ENCODE results near the gene R3HDM1.

- TF ChIP-seq CTCF (conservative IDR thresholded peaks at IDR 0.05 in 1 of 2, IDR thresholded peaks at IDR 0.05 in 1 of 2; ENCODE audit: extremely low read depth in 1 of 2, insufficient read depth in 1 of 2, low read depth in 1 of 2, low read length in 2 of 2) (no peak), EZH2 (IDR thresholded peaks at IDR 0.05; ENCODE audit: borderline replicate concordance, low read length) (no peak)
Observed at GRCh38 chr2:135701442-135701841, 170.2 kb downstream of the R3HDM1 start.
